GM18508 (cell line): Measurements from ENCODE around the gene CCBE1.

Experiments
- ATAC-seq: cut with Tn5 transposase; IDR thresholded peaks from one replicate; pipeline ENCODE4 v1.9.1; 2021; ENCODE audit warnings: moderate number of reproducible peaks; ENCODE audit not compliant: insufficient read depth, unreplicated experiment

CCBE1 gene

DNA sequence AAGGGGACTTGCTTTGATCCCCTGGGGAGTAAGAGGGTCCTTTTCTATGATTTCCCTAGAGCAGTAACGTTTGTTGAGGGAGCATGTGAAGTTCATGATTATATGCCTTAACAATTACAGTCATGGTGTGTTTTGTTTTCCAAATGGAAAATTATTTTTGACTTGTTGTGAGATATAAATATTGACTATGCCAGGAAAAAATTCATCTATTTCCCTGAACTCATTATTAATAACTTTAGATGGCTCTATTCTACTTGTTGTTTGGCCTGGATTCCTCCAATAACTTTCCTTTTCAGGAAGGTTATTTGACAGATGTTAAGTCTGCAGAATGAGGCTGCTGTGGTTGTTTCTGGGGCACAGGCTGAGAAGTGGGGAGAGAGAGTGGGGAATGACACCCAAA, 266.1 kb downstream of the CCBE1 start:
- no peak for ATAC-seq

GRCh38 chr18:59429608-59430007, 267.6 kb downstream of the CCBE1 start:
- ATAC-seq, result no peak

DNA sequence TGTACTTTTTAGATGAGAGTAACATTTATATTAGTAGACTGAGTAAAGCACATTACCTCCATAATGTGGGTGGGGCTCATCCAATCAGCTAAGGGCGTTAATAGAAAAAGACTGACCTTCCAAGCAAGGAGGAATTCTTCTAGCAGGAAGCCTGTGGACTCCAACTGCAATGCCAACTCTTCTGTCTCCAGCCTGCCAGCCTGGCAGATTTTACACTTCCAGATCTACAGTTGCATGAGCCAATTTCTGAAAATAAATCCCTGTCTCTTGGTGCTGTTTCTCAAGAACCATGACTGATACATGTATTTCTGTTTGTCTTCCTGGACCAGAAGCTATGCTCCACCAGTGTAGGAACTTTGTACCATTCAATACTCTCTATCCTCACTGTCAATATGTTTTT, 269.2 kb downstream of the CCBE1 start:
- no peak for ATAC-seq

- ATAC-seq, result no peak
Measured at GRCh38 chr18:59426855-59427254, 270.4 kb downstream of the CCBE1 start.

DNA sequence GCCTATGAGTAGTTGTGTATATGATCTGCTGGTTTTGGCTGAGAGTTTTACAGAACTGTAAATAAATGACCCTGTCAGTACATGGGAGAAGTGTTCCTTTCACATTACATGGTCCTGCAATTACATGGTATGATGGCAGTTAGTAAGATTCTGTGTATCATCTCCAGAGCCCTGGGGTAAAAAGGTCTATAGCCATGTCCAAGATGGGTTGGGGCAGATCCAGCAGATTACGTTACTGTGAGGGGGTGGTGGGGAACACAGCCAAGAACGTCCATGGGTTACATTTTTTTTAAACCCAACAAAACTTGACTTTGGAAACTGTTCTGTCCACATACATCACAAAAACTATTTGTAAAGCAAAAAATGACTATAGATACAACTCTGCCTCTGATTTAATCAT, 274.0 kb downstream of the CCBE1 start:
- ATAC-seq, result no peak

DNA sequence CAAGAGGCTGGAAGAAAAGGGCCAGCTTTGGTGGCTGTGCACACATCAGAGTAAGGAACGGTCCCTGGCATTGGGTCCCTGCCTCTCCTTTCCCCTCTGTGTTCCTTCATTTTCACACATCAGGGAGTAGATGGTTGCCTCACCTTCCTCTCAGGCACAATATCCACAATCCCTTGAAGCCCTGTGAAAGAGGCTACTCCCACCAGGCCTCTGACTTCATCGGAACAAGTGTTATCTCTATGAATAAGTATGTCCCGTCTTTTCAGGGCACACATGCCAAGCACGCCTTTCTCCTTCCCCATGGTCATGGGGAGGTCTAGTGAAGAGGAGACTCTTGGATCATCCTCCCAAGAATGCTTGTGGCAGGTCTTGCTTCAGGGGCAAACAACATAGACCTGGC, 277.0 kb downstream of the CCBE1 start:
- ATAC-seq, result no peak

GRCh38 chr18:59419386-59419785, 277.8 kb downstream of the CCBE1 start:
- ATAC-seq, result no peak

GRCh38 chr18:59416818-59417217, 280.4 kb downstream of the CCBE1 start:
- ATAC-seq, result no peak

- no peak for ATAC-seq
Measured at GRCh38 chr18:59414111-59414653, 283.0 kb downstream of the CCBE1 start.

DNA sequence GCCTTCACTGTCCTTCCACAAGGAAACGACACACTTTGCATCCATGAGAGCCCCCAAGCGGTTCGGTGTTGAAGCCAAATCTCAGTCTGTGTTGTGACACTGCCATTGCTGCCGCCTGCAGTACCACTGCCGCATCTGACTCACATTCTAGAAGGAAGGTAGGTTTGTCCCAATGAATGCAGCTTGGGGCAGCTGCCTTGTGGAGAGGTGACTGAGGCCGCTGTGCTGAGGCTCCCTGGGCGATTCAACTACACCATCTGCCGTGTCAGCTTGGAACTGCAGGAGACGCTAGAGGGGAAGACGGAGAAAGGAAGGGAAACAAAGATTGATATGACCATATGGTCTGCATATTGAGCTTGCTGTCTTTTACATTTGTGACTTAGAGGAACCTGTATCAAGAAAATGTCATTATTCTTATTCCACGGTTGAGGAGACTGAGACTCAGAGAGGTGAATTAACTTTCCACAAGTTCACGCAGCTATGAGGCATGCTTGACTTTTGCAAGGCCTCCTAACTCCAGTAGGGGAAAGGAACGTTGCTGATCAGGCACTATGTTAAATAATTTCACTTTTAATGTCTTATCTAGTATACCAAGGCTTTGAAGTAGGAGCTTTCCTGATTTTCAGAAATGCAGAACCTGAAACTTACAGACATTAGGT, 294.7 kb downstream of the CCBE1 start:
- ATAC-seq, result peak; percentile 96

GRCh38 chr18:59400407-59400806, 296.8 kb downstream of the CCBE1 start:
- no peak for ATAC-seq

DNA sequence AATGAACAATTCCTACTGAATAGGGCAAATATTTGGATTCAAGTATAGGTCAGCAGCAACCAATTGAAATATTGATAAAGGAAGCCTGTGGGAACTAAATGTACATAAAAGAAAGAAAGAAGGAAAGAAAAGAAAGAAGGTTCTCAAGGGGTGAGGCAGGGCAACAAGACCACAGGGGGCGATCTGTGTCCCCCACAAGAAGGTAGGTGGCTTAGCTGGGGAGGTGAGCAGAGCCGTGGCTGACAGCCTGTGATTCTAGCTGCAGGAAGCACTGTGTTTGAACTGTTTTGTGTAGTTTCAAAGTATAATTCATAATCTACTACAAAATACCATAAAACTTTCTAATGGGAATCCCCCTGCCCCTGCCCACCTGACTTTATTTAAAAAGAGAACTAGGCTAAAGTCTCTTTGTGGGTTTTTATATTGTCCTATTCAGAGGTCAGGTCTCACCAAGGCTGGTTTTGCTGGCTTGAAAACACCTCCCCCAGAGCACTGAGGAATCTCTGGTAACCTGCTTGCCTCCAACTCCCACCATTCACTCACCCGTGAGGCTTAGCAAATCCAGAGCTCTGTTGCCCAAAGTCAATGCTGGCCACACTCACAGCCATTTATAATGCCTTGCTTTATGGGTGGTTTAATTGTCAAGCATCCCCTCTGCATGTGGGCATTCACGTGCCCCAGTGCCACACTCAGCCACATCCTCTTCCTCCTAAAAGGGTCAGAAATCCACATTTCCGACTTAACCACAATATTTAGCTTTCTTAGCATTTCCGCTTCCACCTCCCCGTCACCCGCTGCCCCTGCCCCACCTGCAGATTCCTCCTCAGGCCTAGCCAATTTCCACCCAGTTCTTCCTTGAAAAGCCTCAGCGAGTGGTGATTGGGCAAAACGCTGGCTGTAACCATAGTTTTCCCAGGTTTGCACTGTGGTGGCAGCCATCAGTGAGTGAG, 301.7 kb downstream of the CCBE1 start:
- no peak for ATAC-seq

GRCh38 chr18:59393381-59393780, 303.8 kb downstream of the CCBE1 start:
- no peak for ATAC-seq

GRCh38 chr18:59388817-59389216, 308.4 kb downstream of the CCBE1 start:
- ATAC-seq, result no peak

GRCh38 chr18:59387687-59388565, 309.3 kb downstream of the CCBE1 start:
- no peak for ATAC-seq

- no peak for ATAC-seq
Measured at GRCh38 chr18:59386909-59387686, 310.1 kb downstream of the CCBE1 start.

GRCh38 chr18:59385191-59385590, 312.0 kb downstream of the CCBE1 start:
- no peak for ATAC-seq

GRCh38 chr18:59383851-59384250, 313.4 kb downstream of the CCBE1 start:
- no peak for ATAC-seq

DNA sequence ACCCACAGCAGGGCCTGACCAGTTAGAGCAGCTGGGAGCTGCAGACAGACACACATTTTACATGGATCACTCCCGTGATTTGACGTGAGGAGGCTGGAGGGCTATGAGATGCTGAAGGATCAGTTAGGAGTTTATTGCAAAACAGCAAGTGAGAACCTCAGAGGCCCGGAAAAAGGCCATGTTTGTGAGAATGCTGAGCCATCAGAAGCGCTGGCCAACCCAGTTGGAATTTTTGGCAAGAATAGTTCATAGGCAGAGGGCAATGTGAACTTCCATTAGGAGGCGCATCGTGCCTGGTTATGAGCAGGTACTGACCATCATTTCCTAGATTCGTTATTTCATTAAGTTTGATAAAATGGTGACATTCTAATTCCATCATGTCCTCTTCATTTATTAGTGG, 314.8 kb downstream of the CCBE1 start:
- ATAC-seq, result no peak

- ATAC-seq, result no peak
Measured at GRCh38 chr18:59381949-59382348, 315.3 kb downstream of the CCBE1 start.
